Neural cell (in vitro differentiated cells): ENCODE results near the gene ORM1. TPM values are rescaled to one million over a fixed set of nuclear protein-coding genes. Genes with fewer than 3 reads are reported as not detected.

ENCODE experiments used
- H2AFZ ChIP-seq: fragments of 200-600, 300-800 bp; sonication (generic), shearing (Covaris generic); 2 replicates; pipeline ENCODE4 v1.6.0; 2014; ENCODE audit warnings: low read depth, mild to moderate bottlenecking, antibody characterized with exemption, low read length, moderate library complexity
- H3F3A ChIP-seq: fragments of 200-600 bp; shearing (Covaris generic); 2 replicates; pipeline ENCODE4 v1.6.1; 2016; ENCODE audit warnings: mild to moderate bottlenecking, moderate library complexity, mixed read lengths, antibody characterized with exemption, low read length; ENCODE audit not compliant: insufficient read depth, poor library complexity, severe bottlenecking
- H3K27ac ChIP-seq: fragments of 200-600, 300-800 bp; sonication (generic), shearing (Covaris generic); 2 replicates; pipeline ENCODE4 v1.5.1; 2014; ENCODE audit warnings: mild to moderate bottlenecking, low read length, moderate library complexity
- H3K27me3 ChIP-seq: fragments of 300-800, 200-600 bp; sonication (generic), shearing (Covaris generic); 2 replicates; pipeline ENCODE4 v1.6.0; 2014; ENCODE audit warnings: mild to moderate bottlenecking, low read depth, low read length, moderate library complexity; ENCODE audit not compliant: insufficient read depth
- H3K36me3 ChIP-seq: fragments of 300-800, 200-600 bp; sonication (generic), shearing (Covaris generic); 2 replicates; pipeline ENCODE4 v1.5.1; 2014; ENCODE audit warnings: mild to moderate bottlenecking, antibody characterized with exemption, low read length, moderate library complexity; ENCODE audit not compliant: insufficient read depth
- H3K4me2 ChIP-seq: fragments of 300-800, 200-600 bp; sonication (generic), shearing (Covaris generic); 2 replicates; pipeline ENCODE4 v1.6.0; 2014; ENCODE audit warnings: mild to moderate bottlenecking, low read length
- H3K4me3 ChIP-seq: fragments of 300-800, 200-600 bp; sonication (generic), shearing (Covaris generic); 2 replicates; pipeline ENCODE4 v1.5.1; 2014; ENCODE audit warnings: mild to moderate bottlenecking, low read length, moderate library complexity
- H3K79me2 ChIP-seq: fragments of 200-600 bp; shearing (Covaris generic); replicated peaks from 2 replicates; pipeline ENCODE4 v1.6.0; 2014; ENCODE audit warnings: mild to moderate bottlenecking, low read length, moderate library complexity; ENCODE audit not compliant: insufficient read depth
- H3K9ac ChIP-seq: fragments of 300-800, 200-600 bp; sonication (generic), shearing (Covaris generic); 2 replicates; pipeline ENCODE4 v1.6.1; 2016; ENCODE audit warnings: mild to moderate bottlenecking, low read length, mixed read lengths
- H3K9me2 ChIP-seq: fragments of 200-600 bp; shearing (Covaris generic); 2 replicates; pipeline ENCODE4 v1.6.1; 2016; ENCODE audit warnings: mild to moderate bottlenecking, low read length, mixed read lengths; ENCODE audit not compliant: insufficient read depth
- H3K9me3 ChIP-seq: fragments of 200-600, 300-800 bp; sonication (generic), shearing (Covaris generic); 2 replicates; pipeline ENCODE4 v1.6.1; 2016; ENCODE audit warnings: mild to moderate bottlenecking, mixed run types, low read length, moderate library complexity, mixed read lengths
- H4K20me1 ChIP-seq: fragments of 200-600 bp; shearing (Covaris generic); 2 replicates; pipeline ENCODE4 v1.6.1; 2016; ENCODE audit warnings: mild to moderate bottlenecking, mixed run types; ENCODE audit not compliant: insufficient read depth
- CTCF ChIP-seq: fragments of 450-650 bp; IDR thresholded peaks from 2 replicates; pipeline ENCODE4 v1.5.1; 2014; ENCODE audit warnings: antibody characterized with exemption, mild to moderate bottlenecking, moderate library complexity; ENCODE audit not compliant: poor library complexity, severe bottlenecking
- EP300 ChIP-seq: fragments of 450-650 bp; conservative IDR thresholded peaks from 2 replicates; pipeline ENCODE4 v1.6.1; 2014; ENCODE audit warnings: antibody characterized with exemption, mild to moderate bottlenecking, moderate library complexity; ENCODE audit not compliant: poor library complexity, severe bottlenecking
- EZH2 ChIP-seq: fragments of 200-600, 300-800 bp; shearing (Covaris generic), sonication (generic); IDR thresholded peaks from 2 replicates; pipeline ENCODE4 v1.6.1; 2014; ENCODE audit warnings: antibody characterized with exemption, low read length, borderline replicate concordance, mild to moderate bottlenecking; ENCODE audit not compliant: insufficient read depth, poor library complexity, severe bottlenecking
- MXI1 ChIP-seq: fragments of 450-650 bp; conservative IDR thresholded peaks from 2 replicates; pipeline ENCODE4 v1.6.1; 2014; ENCODE audit warnings: antibody characterized with exemption, mild to moderate bottlenecking; ENCODE audit not compliant: poor library complexity, severe bottlenecking
- POLR2AphosphoS5 ChIP-seq: IDR thresholded peaks from 2 replicates; pipeline ENCODE4 v1.6.1; 2012
- RAD21 ChIP-seq: fragments of 450-650 bp; conservative IDR thresholded peaks from 2 replicates; pipeline ENCODE4 v1.6.1; 2014; ENCODE audit warnings: antibody characterized with exemption, mild to moderate bottlenecking, moderate library complexity
- REST ChIP-seq: IDR thresholded peaks from 2 replicates; pipeline ENCODE4 v1.6.1; 2012; ENCODE audit warnings: borderline replicate concordance
- SMC3 ChIP-seq: fragments of 450-650 bp; conservative IDR thresholded peaks from 2 replicates; pipeline ENCODE4 v1.6.1; 2014; ENCODE audit warnings: antibody characterized with exemption, mild to moderate bottlenecking, moderate library complexity; ENCODE audit not compliant: poor library complexity
- TAF1 ChIP-seq: IDR thresholded peaks from 2 replicates; pipeline ENCODE4 v1.6.1; 2012; ENCODE audit warnings: low read depth
- polyA plus RNA-seq: library from polyadenylated mRNA; depleted of rRNA; stranded (reverse); fragments of >200 nt; gene quantifications from 2 replicates; pipeline ENCODE4 v1.2.3, GENCODE V29; 2014

Gene ORM1
- polyA plus RNA-seq, 1 donor from 2014 or later, result not detected

GRCh38 chr9:114281473-114282103 is 41.3 kb upstream of the ORM1 start:
- no peak overlapping the region for H2AFZ ChIP-seq

GRCh38 chr9:114282104-114282485 is 40.8 kb upstream of the ORM1 start:
- Histone ChIP-seq H4K20me1 (no peaks in the 10 kb centered on the region), H3K9me3 (no peaks in the 10 kb centered on the region), H2AFZ (no peak overlapping the region), H3K79me2 (no peaks in the 10 kb centered on the region), H3K36me3 (no peaks in the 10 kb centered on the region), H3K9me2 (no peaks in the 10 kb centered on the region), H3K4me2 (no peak overlapping the region), H3K27ac (no peak overlapping the region), H3F3A (no peaks in the 10 kb centered on the region), H3K27me3 (no peaks in the 10 kb centered on the region), H3K9ac (no peak overlapping the region), H3K4me3 (no peak overlapping the region)
- TF ChIP-seq EZH2 (no peak), REST (no peak), POLR2AphosphoS5 (no peak), MXI1 (no peak), TAF1 (no peak), RAD21 (no peak), EP300 (no peak)

More at GRCh38 chr9:114281473-114282103, 41.3 kb upstream of the ORM1 start:
- H3K9me2 ChIP-seq, result no peaks in the 10 kb centered on the region
- H3K4me3 ChIP-seq, result no peak overlapping the region
- no peaks in the 10 kb centered on the region for H3K27me3 ChIP-seq
- no peaks in the 10 kb centered on the region for H3K9me3 ChIP-seq
- no peak overlapping the region for H3K9ac ChIP-seq
- no peaks in the 10 kb centered on the region for H3K36me3 ChIP-seq
- TF ChIP-seq EP300, result no peak
- TF ChIP-seq TAF1, result no peak
- no peak for TF ChIP-seq CTCF
- TF ChIP-seq MXI1, result no peak
- no peak for TF ChIP-seq REST
- no peak for TF ChIP-seq SMC3
- no peak for TF ChIP-seq RAD21
- TF ChIP-seq POLR2AphosphoS5, result no peak
- TF ChIP-seq EZH2, result no peak
- H3K4me2 ChIP-seq, result no peak overlapping the region
- no peaks in the 10 kb centered on the region for H3F3A ChIP-seq
- H3K79me2 ChIP-seq, result no peaks in the 10 kb centered on the region
- H3K27ac ChIP-seq, result no peak overlapping the region
- H4K20me1 ChIP-seq, result no peaks in the 10 kb centered on the region
